Breast epithelium (tissue), 3 donors: ENCODE measurements around the gene POLDIP3.
"Not testable (repeated sequence)": the region's sequence is repeated elsewhere in the genome, so short reads cannot be mapped to it uniquely, and the experiment has no call there.

Source experiments
- CTCF ChIP-seq, 3 donors: fragments of 450-650 bp; IDR thresholded peaks; one replicate each; pipeline ENCODE4 v1.5.1; 2016 to 2017; ENCODE audit warnings: antibody characterized with exemption in 3 of 3, mild to moderate bottlenecking in 3 of 3, moderate library complexity in 3 of 3
- POLR2AphosphoS5 ChIP-seq, 3 donors: sonication (generic); formaldehyde crosslinking; IDR thresholded peaks; one replicate each; pipeline ENCODE4 v1.6.1; 2017; ENCODE audit warnings: antibody characterized with exemption in 3 of 3

- not testable (repeated sequence) for TF ChIP-seq CTCF, POLR2AphosphoS5 (IDR thresholded peaks at IDR 0.05)
Observed at GRCh38 chr22:42571068-42571467, 43.6 kb downstream of the POLDIP3 start.
